D721Med (cell line): ENCODE results near the gene CD2BP2.
"Not testable (repeated sequence)": the region's sequence is repeated elsewhere in the genome, so short reads cannot be mapped to it uniquely, and the experiment has no call there.

ENCODE experiments used
- DNase-seq: peaks from one replicate; pipeline ENCODE4 v3.0.0; 2011; ENCODE audit warnings: low spot score; ENCODE audit not compliant: insufficient read length
- FAIRE-seq: peaks from 2 replicates; lab custom pipeline; 2011; peaks lifted over from hg19 to GRCh38; lab: Jason Lieb, UNC

The CD2BP2 gene

DNA sequence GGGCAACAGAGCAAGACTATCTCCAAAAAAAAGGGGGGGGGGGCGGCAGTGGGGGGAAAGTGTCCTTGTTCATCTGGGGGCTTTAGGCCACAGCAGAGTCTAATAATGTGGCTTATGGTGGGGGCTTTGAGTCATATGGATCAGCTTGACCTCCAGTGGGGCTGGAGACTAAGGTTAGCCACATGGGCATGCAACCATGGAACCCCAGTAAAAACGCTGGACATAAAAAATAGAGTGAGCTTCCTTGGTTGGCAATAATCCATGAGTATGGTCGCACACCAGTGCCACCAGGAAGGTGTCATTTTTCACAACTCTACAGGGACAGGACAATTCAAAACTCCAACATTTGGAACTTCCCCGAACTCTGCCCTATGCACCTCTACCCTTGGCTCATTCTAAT is 44.2 kb downstream of the CD2BP2 start:
- not testable (repeated sequence) for DNase-seq, FAIRE-seq

- DNase-seq, FAIRE-seq: not testable (repeated sequence)
Observed at GRCh38 chr16:30309255-30309654, 45.9 kb downstream of the CD2BP2 start.
